Suppressor macrophage (primary cell): ENCODE data around the gene THRSP.
A peak's percentile ranks its signal among the peaks of the same experiment; 100 is the strongest.
"Not testable (repeated sequence)": the region's sequence is repeated elsewhere in the genome, so short reads cannot be mapped to it uniquely, and the experiment has no call there.

Experiments
- DNase-seq, 4 experiments: peaks; one replicate each; pipeline ENCODE4 v3.0.0-alpha.2; 2020 to 2022
- total RNA-seq, 17 experiments: gene quantifications; one replicate each; lab custom pipeline; 2026; ENCODE audit warnings: mixed read lengths in 6 of 17, inconsistent platforms in 3 of 17; lab: John Stamatoyannopoulos, UW

The THRSP gene, protein sequence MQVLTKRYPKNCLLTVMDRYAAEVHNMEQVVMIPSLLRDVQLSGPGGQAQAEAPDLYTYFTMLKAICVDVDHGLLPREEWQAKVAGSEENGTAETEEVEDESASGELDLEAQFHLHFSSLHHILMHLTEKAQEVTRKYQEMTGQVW
- total RNA-seq: 0 to 0.22 (median 0) reads per million in 17 experiments

DNA sequence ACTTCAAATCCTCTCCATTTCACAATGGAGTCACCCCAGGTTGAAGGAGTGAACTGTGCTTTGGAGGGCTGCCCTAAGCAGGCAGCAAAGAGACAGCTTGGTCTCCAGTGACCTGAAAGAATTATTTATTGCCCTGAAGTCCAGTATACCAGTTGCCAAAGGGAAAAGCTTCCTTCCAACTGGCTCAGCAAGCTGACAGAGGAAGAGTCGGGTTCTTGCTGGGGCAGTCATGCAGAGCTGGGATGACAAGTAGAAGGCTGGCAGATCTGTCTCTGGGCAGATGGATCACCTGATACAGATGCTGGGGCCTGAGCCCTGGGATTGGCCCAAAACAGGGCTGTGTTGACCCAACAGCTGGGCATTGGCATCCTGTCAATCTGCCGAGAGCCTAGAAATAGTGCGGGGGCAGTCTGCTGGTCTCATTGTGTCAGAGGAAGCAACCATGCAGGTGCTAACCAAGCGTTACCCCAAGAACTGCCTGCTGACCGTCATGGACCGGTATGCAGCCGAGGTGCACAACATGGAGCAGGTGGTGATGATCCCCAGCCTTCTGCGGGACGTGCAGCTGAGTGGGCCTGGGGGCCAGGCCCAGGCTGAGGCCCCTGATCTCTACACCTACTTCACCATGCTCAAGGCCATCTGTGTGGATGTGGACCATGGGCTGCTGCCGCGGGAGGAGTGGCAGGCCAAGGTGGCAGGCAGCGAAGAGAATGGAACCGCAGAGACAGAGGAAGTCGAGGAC, at the start of gene THRSP:
THRSP (plus strand) TSS at position 422 of the 742 bp plus-strand sequence; CDS start at position 443, 21 bp downstream.
- no peak for DNase-seq

DNA sequence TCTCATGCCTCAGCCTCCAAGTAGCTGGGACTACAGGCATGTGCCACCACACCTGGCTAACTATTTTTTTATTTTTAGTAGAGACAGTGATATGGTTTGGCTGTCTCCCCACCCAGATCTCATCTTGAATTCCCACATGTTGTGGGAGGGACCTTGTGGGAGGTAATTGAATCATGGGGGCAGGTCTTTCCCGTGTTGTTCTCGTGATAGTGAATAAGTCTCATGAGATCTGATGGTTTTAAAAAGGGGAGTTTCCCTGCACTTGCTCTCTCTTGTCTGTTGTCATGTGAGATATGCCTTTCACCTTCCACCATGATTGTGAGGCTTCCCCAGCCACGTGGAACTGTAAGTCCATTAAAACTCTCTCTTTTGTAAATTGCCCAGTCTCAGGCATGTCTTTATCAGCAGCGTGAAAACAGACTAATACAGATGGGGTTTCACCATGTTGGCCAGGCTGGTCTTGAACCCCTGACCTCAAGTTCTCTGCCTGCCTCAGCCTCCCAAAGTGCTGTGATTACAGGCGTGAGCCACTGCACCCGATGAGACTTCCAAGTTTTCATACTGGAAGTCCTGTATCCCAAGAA, 48.6 kb upstream of the THRSP start:
- peak in 1 of 4 experiments; percentile 19 for DNase-seq

DNA sequence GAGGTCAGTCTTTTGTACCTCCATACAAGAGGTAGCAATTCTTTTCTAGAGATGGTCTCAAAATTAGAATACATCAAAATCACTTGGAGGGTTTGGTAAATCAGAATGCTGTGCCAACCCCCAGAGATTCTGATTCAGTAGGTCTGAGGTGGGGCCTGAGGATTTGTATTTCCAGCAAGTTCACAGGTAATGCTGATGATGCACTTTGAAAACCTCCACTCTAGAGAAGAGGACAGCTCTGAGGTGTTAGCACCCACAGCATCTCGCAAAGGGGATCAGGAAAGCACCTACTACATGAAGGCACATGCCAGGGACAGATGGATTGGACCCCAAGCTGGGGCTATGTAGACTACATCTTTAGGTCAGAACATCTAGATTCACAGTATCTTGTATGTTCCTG, 47.8 kb upstream of the THRSP start:
- no peak for DNase-seq

DNA sequence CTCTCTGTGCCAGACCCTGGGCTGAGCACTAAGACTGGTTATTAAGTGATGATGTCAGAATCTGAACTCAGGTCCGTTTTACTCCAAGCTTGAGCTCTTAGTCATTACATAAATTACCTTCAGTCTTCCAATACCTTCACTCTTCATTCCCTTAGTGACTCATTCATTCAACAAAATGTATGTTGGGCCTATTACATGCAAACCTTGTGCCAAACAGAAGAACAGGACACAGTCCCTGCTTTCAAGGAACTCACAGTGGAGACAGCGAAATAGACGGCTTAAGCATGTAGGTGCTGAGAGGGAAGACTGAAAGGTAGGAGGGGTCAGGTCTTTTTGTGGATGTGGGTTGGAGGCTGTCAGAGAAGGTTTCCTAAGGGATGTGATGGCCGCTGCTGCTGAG, 43.9 kb upstream of the THRSP start:
- no peak for DNase-seq

DNA sequence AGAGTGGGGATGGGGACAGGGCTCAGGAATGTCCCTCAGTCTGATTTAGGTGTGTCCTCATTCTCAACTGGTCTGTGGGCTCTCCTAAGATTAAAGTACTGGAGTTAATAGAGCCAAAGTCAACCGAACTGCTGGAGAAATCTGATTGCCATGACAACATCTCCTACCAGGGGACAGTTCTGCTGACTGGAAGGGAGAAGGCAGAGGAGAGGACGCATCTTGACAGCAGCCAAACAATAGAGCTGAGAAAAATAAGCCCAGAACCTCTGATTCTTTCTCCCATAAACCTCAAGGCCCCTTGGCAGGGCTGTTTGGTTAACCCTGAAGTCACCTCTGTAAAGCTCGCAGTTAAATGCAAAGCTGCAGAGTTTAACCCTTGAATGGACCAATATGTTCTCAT, 43.4 kb upstream of the THRSP start:
- DNase-seq: no peak

DNA sequence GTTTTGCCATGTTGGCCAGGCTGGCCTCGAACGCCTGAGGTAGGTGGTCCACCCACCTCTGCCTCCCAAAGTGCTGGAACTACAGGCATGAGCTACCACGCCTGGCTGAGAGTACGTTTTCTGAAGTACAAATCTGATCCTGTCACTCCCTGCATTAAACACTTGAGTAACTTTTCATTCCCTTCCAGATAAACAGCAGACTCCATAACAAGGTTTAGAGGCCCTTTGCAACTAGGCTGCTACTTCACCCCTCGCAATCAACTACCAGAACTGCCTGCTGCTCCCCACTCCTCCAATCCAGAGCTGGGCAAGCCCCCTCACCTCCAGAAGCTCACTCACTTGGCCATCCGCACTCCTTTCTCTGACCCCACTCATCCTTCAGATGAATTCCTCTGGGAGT, 42.0 kb upstream of the THRSP start:
- no peak for DNase-seq

DNA sequence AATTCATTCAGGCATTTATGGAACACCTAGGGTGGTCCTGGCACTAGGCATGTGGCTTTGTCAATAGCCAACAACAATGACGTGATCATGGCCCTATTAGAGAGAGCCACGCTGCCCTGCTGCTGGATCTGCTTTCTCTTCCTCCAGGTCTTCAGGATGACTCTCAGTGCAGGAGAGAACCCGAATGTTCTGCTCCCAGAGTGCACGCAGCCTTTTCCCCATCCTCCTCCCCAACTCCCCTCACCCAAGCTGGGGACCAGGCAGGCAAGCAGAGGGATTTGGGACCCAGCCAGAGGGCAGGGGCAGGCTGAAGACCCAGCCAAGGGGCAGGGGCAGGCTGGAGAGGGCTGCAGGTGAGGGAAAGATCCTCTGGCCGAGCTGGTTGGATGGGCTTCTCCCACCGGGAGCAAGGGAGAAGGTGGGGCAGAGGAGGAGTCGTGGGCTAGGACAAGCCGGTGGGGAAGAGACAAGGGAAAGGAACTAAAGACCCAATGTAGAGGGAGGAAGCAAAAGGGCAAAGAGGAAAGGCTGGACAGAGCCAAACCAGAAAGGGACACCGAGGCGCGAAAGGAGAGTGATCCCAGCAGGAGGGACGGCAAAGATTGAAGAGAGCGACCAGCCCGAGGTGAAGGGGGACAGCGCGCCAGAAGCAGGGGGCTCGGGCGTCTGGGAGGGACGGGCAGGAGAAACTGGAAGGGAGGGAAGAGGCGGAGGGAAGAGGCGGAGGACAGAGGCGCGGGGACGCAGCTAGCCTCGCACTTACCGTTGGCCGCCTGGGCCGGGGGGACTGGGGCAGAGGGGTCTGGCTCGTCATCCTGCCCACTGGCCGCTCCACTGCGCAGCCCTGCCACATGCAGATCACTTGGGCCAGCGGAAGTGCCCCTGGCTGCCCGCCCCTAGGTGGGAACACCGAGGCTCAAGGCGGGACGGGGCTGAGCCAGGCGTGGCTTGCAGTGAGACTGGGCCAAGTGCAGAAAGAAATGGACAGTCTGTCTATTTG, 41.0 kb upstream of the THRSP start, which contains the start of gene KCTD14:
KCTD14 (minus strand) TSS at position 880 of the 1,000 bp plus-strand sequence; CDS start at position 853, 27 bp downstream.
- DNase-seq: peak in 2 of 4 experiments; percentile 8 to 9

DNA sequence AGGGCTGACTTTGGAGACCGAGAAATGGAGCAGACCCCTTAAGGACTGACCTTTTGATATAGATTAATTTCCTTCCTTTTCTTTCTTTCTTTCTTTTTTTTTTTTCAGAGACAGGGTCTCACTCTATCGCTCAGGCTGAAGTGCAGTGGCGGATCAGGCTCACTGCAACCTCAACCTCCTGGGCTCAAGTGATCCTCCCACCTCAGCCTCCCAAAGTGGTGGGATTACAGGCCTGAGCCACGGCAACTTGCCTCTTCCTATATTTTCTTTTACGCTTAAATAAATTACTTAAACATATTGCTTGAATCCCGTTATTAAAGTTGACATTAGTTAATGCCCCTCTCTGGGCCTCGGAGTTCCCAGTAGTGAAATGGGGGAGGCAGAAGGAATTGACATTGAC, 40.2 kb upstream of the THRSP start:
- DNase-seq: no peak

DNA sequence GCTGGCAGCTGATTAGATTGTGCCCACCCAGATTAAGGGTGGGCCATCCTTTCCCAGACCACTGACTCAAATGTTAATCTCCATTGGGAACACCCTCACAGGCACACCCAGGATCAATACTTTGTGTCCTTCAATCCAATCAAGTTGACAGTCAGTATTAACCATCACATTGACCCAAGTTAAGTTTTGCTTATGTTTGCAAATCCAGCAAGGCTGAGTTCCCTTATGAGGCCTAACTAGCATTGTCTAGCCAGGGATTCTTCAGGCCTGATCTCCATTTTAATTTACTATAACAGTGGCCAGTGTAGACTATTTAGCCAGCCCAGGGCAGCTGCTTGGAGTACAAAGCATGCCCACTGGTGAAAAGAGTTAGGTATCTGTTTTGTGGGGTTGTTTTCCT, 38.3 kb upstream of the THRSP start:
- DNase-seq: no peak

DNA sequence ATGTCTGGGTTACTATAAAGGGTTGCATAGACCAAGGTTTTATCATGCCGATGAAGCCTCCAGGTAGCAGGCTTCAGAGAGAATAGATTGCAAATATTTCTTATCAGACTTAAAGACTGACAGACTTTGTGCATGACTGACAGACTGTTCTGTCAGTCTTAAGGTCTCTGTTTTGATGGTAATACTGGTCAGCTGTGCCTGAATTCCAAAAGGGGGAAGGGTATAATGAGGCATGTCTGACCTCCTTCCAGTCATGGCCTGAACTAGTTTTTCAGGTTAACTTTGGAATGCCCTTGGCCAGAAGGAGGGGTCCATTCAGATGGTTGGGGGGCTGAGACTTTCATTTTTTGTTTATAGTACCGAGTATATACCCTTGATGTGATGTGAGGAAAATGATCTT, 35.9 kb upstream of the THRSP start:
- no peak for DNase-seq

DNA sequence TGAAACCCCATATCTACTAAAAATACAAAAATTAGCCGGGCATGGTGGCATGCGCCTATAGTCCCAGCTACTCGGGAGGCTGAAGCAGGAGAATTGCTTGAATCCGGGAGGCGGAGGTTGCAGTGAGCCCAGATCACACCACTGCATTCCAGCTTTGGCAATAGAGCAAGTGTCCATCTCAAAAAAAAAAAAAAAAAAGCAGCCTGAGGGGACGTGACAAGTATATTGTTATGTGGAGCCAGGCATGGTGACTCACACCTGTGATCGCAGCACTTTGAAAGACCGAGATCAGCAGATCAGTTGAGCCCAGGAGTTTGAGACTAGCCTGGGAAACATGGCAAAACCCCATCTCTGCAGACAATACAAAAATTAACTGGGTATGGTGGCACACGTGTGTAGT, 35.2 kb upstream of the THRSP start:
- not testable (repeated sequence) for DNase-seq

DNA sequence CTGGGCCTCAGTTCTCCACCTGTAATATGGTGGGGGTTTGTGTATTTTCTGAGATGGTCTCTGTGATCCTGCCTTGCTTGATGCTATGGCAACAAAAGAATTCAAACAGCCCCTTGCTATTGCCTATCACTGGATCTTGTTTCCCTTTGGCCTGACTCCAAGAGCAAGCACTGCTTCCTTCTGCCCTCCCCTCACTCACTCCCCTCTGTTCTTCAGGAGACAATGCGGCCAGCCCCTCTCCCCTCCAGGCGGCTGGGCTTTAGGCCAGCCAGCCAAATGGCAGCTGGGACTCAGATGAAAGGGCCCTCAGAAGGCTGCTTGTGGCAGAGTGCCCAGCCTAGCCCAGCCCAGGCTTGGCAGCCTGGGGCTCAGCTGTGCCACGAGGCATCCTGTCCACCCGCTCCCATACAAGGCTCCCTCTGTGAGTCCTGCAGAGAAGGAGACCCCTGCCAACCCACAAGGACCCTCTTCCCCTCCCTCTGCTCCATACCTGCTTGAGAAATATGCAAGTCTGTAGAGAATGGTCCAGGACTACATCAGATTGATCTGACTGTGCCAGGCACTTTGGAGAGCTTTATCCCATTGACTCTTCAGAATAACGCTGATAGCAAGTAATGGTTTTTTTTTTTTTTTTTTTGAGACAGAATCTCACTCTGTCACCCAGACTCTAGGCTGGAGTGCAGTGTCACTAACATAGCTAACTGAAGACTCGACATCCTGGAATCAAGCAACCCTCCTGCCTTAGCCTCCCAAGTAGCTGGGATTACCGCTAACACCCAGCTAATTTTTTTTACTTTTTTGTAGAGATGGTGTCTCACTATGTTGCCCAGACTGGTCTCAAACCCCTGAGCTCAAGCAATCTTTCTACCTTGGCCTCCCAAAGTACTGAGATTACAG, 33.0 kb upstream of the THRSP start:
- no peak for DNase-seq

DNA sequence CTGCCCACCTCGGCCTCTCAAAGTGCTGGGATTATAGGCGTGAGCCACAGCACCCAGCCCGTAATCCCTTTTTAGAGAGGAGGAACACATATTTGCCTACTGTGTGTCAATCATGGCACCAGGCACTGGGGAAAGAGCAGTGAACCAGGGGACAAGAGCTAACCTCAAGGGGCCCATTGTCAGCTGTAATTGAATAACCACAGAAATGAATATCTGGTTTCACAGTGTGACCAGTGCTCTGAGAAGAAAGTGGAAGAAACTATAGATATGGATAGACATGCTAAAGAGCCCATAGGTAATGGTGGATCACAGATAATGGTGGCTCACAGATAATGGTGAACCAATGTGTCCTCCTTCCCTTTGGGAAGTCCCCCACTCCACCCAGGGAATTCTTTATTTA, 32.0 kb upstream of the THRSP start:
- DNase-seq: no peak

DNA sequence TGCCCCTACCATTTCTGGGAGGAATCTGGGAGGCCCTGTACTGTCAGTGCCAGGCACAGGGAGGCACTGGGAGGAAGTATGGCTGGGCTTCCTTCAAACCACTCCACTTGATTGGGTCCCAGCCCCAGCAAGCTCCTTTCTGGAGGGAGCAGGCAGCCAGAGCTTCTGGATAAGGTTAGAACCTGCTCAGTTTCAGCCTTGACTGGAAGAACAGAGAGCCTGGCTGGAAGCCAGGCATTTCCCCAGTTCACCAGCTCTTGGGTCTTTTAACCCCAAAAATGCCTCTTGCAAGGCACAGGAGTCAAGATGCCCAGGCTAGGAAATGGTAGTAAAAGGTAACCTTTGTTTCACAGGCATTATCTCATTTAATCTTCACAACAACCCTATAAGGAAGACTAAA, 31.6 kb upstream of the THRSP start:
- no peak for DNase-seq

DNA sequence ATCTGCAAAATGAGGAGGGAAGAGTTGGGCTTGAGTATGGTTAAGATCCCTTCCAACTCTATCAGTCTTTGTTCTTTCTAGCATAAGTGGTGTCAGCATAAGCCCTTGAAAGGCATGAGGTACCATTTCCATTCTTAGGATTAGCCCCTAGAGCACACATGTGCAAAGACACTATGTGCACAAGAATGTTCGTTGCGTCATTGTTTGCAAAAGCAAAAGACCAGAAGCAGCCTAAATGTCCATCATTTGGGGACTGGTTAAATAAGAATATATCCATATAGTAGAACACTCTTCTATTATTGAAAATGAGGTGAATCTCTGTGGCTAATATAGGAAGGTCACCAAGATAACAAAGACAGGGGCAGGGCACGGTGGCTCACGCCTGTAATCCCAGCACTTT, 30.6 kb upstream of the THRSP start:
- no peak for DNase-seq

DNA sequence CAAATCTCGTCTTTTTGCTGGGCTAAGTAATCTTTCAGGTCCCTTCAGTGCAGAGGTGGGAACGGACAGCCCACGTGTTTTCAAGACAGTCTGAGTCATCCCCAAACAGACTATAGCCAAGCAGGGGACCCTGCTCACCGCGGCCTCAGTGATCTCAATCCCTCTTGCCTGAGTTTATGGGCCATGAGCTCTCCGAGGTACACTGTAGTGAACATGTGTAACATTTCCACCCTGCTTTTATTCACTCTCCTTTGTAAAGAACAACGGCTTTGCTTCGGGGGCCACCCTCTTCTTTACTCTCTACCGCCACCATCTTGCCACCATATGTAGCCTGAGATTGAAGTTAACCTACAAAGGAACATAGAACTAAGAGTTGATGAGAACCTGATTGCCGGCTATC, 29.0 kb upstream of the THRSP start:
- no peak for DNase-seq

DNA sequence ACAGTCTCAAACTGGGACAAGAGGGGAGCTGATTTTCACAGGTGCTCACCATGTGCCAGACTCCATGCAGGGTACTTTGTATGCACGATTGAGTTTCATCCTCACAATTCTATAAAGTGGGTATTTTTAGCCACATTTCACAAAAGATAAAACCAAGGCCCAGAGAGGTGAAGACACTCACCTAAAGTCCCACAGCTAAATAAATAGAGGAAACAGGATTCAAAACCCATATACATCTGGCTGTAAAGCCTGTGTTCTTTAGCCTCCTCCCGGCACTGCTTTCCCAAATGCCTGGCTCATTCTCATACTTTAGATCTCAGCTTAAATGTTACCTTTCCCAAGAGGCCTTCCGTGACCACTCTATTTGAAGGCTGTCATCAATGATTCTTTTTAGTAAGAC, 27.3 kb upstream of the THRSP start:
- DNase-seq: no peak

DNA sequence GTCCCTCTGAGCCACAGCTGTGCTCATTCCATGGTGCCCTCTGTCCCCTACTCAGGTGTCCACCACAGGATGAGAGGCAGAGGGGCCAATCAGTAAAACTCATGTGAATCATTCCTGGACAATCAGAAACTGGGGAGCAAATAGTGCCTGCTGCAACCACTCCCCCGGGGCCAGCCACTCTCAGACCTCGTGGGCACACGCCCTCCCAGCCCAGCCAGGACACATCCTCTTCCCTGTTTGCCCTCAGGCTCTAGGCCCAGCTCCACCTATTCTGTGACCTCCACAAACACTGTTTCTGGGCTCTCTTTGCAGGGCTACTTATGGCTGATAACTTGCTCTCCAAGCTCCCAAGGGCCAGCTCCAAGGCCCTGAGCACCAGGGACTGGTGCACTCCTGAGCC, 26.6 kb upstream of the THRSP start:
- peak in 1 of 4 experiments; percentile 41 for DNase-seq

DNA sequence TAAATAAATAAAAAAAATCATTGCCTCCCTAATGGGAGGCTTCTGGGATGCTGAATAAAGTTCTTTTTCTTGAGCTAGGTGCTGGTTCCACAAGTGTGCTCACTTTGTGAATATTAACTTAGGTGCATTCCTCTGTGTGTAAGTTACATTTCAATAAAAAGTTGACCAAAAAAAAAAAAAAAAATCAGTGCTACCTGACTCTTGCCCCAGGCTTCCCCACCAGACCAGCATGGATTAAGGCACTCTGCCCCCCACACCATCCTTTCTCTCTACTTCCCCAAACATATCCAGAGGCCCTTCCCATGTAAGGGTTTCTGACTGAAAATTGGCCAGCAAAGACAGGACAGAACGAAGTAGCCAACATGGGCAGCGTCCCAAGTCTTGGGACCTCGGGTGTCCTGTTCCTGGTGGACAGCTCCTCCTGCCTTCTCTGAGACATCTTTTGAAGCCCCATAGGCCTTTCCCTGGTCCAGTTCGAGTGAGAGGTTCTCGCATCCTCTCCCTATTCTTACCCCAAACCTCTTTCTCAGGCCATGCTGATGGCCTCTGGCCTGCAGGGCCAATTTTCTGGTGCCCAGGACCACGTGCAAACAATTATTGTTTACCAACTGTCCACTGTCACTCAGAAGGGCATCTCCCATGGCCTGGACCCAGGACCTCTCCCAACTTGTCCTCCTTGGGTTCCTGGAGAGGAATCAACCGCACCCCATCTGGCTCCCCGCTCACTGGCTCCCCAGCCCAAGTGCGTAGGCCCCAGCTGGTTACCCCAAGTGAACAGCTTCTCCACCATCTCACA, 25.6 kb upstream of the THRSP start:
- no peak for DNase-seq

DNA sequence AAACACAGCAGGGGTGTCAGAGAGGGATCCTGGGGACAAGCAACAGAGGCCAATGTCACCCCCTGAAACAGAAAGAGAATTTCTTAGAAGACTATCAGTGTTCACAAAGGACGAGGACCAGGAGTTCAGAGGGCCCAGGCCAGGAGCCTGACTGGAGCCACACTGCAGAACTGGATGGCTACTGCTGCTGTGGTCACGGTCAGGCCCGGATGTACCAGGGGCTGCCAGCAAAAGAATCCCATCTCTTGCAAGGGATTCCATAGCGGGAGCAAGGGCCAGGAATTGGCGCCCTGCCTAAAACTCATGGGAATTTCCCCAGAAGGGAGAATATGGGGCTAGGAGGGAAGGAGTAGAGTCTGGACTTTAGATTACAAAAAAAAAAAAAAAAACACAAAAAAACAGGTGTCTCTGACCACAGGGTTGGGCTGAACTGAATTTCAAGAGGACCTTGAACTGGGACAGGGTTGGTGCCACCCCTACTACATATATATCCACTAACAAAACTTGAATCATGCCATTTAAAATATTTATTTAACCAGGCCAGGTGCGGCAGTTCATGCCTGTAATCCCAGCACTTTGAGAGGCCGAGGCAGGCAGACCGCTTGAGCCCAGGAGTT, 24.9 kb upstream of the THRSP start:
- DNase-seq: no peak
